H9 (cell line): Measurements from ENCODE around the gene LRRC63. TPM values are rescaled to one million over a fixed set of nuclear protein-coding genes. Genes with fewer than 3 reads are reported as not detected.

Experiments
- DNase-seq: peaks from one replicate; pipeline ENCODE4 v3.0.0-alpha.2; 2017
- H2AFZ ChIP-seq: one replicate; pipeline ENCODE4 v1.6.1; 2013; ENCODE audit warnings: mild to moderate bottlenecking, low read length, control low read depth, moderate library complexity
- H2AK5ac ChIP-seq: 2 replicates; pipeline ENCODE4 v1.6.1; 2013; ENCODE audit warnings: low read length, control low read depth, mixed read lengths; ENCODE audit not compliant: insufficient read length
- H2BK120ac ChIP-seq: one replicate; pipeline ENCODE4 v1.6.1; 2013; ENCODE audit warnings: low read depth, mild to moderate bottlenecking, low read length, control low read depth, inconsistent platforms; ENCODE audit not compliant: poor library complexity, severe bottlenecking
- H2BK12ac ChIP-seq: 2 replicates; pipeline ENCODE4 v1.6.1; 2013; ENCODE audit warnings: low read length, control low read depth, mixed read lengths, low read depth; ENCODE audit not compliant: insufficient read length
- H2BK15ac ChIP-seq: 2 replicates; pipeline ENCODE4 v1.6.1; 2013; ENCODE audit warnings: low read depth, low read length, control low read depth
- H2BK20ac ChIP-seq: one replicate; pipeline ENCODE4 v1.6.1; 2013; ENCODE audit warnings: low read depth, mild to moderate bottlenecking, low read length, control low read depth, inconsistent platforms; ENCODE audit not compliant: poor library complexity, severe bottlenecking
- H2BK5ac ChIP-seq: 2 replicates; pipeline ENCODE4 v1.6.1; 2013; ENCODE audit warnings: low read length, control low read depth, mixed read lengths; ENCODE audit not compliant: insufficient read length
- H3K14ac ChIP-seq: 2 replicates; pipeline ENCODE4 v1.6.1; 2013; ENCODE audit warnings: low read length, control low read depth; ENCODE audit not compliant: insufficient read depth
- H3K18ac ChIP-seq: 2 replicates; pipeline ENCODE4 v1.6.1; 2013; ENCODE audit warnings: low read depth, mild to moderate bottlenecking, mixed read lengths, low read length, control low read depth; ENCODE audit not compliant: insufficient read length
- H3K23ac ChIP-seq: 2 replicates; pipeline ENCODE4 v1.6.1; 2013; ENCODE audit warnings: low read length, control low read depth, mixed read lengths, low read depth; ENCODE audit not compliant: insufficient read length
- H3K23me2 ChIP-seq: 2 replicates; pipeline ENCODE4 v1.6.1; 2013; ENCODE audit warnings: low read depth, mild to moderate bottlenecking, mixed read lengths, low read length, control low read depth; ENCODE audit not compliant: insufficient read length, poor library complexity, severe bottlenecking
- H3K27ac ChIP-seq: 2 replicates; pipeline ENCODE4 v1.5.1; 2013; ENCODE audit warnings: low read length, control low read depth, mixed read lengths, low read depth; ENCODE audit not compliant: insufficient read length
- H3K27me3 ChIP-seq: 2 replicates; pipeline ENCODE4 v1.6.1; 2013; ENCODE audit warnings: low read length, control low read depth, inconsistent platforms; ENCODE audit not compliant: insufficient read depth
- H3K4ac ChIP-seq: 2 replicates; pipeline ENCODE4 v1.6.1; 2013; ENCODE audit warnings: low read depth, mild to moderate bottlenecking, control low read depth, inconsistent platforms, low read length, moderate library complexity
- H3K4me1 ChIP-seq: 2 replicates; pipeline ENCODE4 v1.6.1; 2013; ENCODE audit warnings: low read length, control low read depth, inconsistent platforms; ENCODE audit not compliant: insufficient read depth
- H3K4me2 ChIP-seq: 2 replicates; pipeline ENCODE4 v1.6.1; 2013; ENCODE audit warnings: low read length, control low read depth, mixed read lengths; ENCODE audit not compliant: insufficient read length, insufficient read depth
- H3K56ac ChIP-seq: 2 replicates; pipeline ENCODE4 v1.6.1; 2013; ENCODE audit warnings: low read depth, mild to moderate bottlenecking, mixed read lengths, low read length, control low read depth; ENCODE audit not compliant: insufficient read length
- H3K79me1 ChIP-seq: 2 replicates; pipeline ENCODE4 v1.6.1; 2013; ENCODE audit warnings: low read depth, mild to moderate bottlenecking, moderate library complexity, low read length, control low read depth, inconsistent platforms; ENCODE audit not compliant: insufficient read depth, poor library complexity, severe bottlenecking
- H3K79me2 ChIP-seq: 2 replicates; pipeline ENCODE4 v1.6.1; 2013; ENCODE audit warnings: low read length, control low read depth, inconsistent platforms; ENCODE audit not compliant: insufficient read depth
- H3K9ac ChIP-seq: 2 replicates; pipeline ENCODE4 v1.6.1; 2013; ENCODE audit warnings: low read length, control low read depth, mixed read lengths; ENCODE audit not compliant: insufficient read length; ENCODE audit errors: extremely low read depth
- H3K9me3 ChIP-seq: one replicate; pipeline ENCODE4 v1.6.1; 2013; ENCODE audit warnings: low read depth, low read length, inconsistent platforms; ENCODE audit not compliant: control insufficient read depth
- H3T11ph ChIP-seq: one replicate; pipeline ENCODE4 v1.6.1; 2013; ENCODE audit warnings: mild to moderate bottlenecking, low read length, control low read depth, inconsistent platforms
- H4K20me1 ChIP-seq: one replicate; pipeline ENCODE4 v1.6.1; 2013; ENCODE audit not compliant: control insufficient read depth, insufficient read length, insufficient read depth
- H4K5ac ChIP-seq: 2 replicates; pipeline ENCODE4 v1.6.1; 2013; ENCODE audit warnings: low read depth, mild to moderate bottlenecking, mixed read lengths, low read length, control low read depth; ENCODE audit not compliant: insufficient read length
- H4K8ac ChIP-seq: replicated peaks from 2 replicates; pipeline ENCODE4 v1.6.1; 2013; ENCODE audit warnings: low read length, control low read depth, mixed read lengths, low read depth; ENCODE audit not compliant: insufficient read length
- H4K91ac ChIP-seq: 2 replicates; pipeline ENCODE4 v1.6.1; 2013; ENCODE audit warnings: low read depth, mild to moderate bottlenecking, moderate library complexity, mixed read lengths, low read length, control low read depth; ENCODE audit not compliant: insufficient read length
- H3K27ac Mint-ChIP-seq, 3 experiments: 2 replicates in 2 of 3; 3 replicates in 1 of 3; pipeline ENCODE4 v1.8.0; 2020 to 2021; ENCODE audit warnings: mixed read lengths in 3 of 3, mild to moderate bottlenecking in 1 of 3, moderate library complexity in 1 of 3
- H3K27me3 Mint-ChIP-seq: 2 replicates; pipeline ENCODE4 v1.8.0; 2021; ENCODE audit warnings: low read depth, mild to moderate bottlenecking, moderate library complexity, mixed read lengths
- H3K36me3 Mint-ChIP-seq, 3 experiments: 2 replicates in 2 of 3; 3 replicates in 1 of 3; pipeline ENCODE4 v1.8.0; 2020 to 2021; ENCODE audit warnings: low read depth in 3 of 3, mixed read lengths in 3 of 3; ENCODE audit not compliant: insufficient read depth in 1 of 3
- H3K4me1 Mint-ChIP-seq, 2 experiments: 2 replicates each; pipeline ENCODE4 v1.8.0; 2020; ENCODE audit warnings: mixed read lengths in 2 of 2
- H3K4me3 Mint-ChIP-seq, 2 experiments: 2 replicates in 1 of 2; 3 replicates in 1 of 2; pipeline ENCODE4 v1.8.0; 2020 to 2021; ENCODE audit warnings: mild to moderate bottlenecking in 2 of 2, mixed read lengths in 2 of 2, moderate library complexity in 1 of 2
- H3K9me3 Mint-ChIP-seq, 2 experiments: 2 replicates in 1 of 2; 3 replicates in 1 of 2; pipeline ENCODE4 v1.8.0; 2020; ENCODE audit warnings: mild to moderate bottlenecking in 2 of 2, mixed read lengths in 2 of 2, moderate library complexity in 1 of 2
- CTCF ChIP-seq: fragments of 200-600 bp; sonication (generic); conservative IDR thresholded peaks from 3 replicates; pipeline ENCODE4 v1.8.0; 2021; ENCODE audit warnings: antibody characterized with exemption, mild to moderate bottlenecking
- WGBS: extraction: QIAGEN DNeasy Blood & Tissue Kit; methylation state at CpG from one replicate; pipeline ENCODE4 v1.1.7; 2013; ENCODE audit warnings: missing lambda C conversion rate, low lambda C conversion rate, mixed read lengths; ENCODE audit not compliant: insufficient read length; ENCODE audit errors: extremely low coverage; 5-methylcytosine and 5-hydroxymethylcytosine counted together
- total RNA-seq: library from RNA; stranded (reverse); gene quantifications from 2 replicates; pipeline ENCODE4 v1.2.1, GENCODE V29; 2021

LRRC63 gene
- total RNA-seq, 1 experiment from 2014 or later: not detected

- no peak overlapping the region for H2BK20ac ChIP-seq
- no peak overlapping the region for H2BK5ac ChIP-seq
- H4K20me1 ChIP-seq: no peaks in the 10 kb centered on the region
- H3K56ac ChIP-seq: no peak overlapping the region
- Mint-ChIP-seq H3K36me3 (no peaks in the 10 kb centered on the region), H3K27ac (no peak overlapping the region), H3K9me3 (no peaks in the 10 kb centered on the region), H3K4me1 (0 out of 4 replicates have a peak, but pooled peaks cover 0 to under 1% of the 10 kb centered on the region in 2 experiments), H3K27me3 (no peaks in the 10 kb centered on the region; the same call in 1 of the 2 replicates), H3K4me3 (no peak overlapping the region)
- no peak overlapping the region for H2BK120ac ChIP-seq
- no peak overlapping the region for H2BK15ac ChIP-seq
- H2AK5ac ChIP-seq: no peak overlapping the region
- no CpG with 5 or more reads among the region's 3 CpGs for WGBS
- no peak overlapping the region for H3K27ac ChIP-seq
- no peaks in the 10 kb centered on the region for H3K27me3 ChIP-seq
- no peaks in the 10 kb centered on the region for H3K9me3 ChIP-seq
- no peak overlapping the region for H3T11ph ChIP-seq
- H3K4me2 ChIP-seq: no peak overlapping the region
- no peaks in the 10 kb centered on the region for H3K4me1 ChIP-seq
- H3K4ac ChIP-seq: no peak overlapping the region
- H4K5ac ChIP-seq: no peak overlapping the region
- no peaks in the 10 kb centered on the region for H3K79me2 ChIP-seq
- H3K23me2 ChIP-seq: no peaks in the 10 kb centered on the region
- TF ChIP-seq CTCF: no peak
- H4K91ac ChIP-seq: no peak overlapping the region
- H4K8ac ChIP-seq: no peak overlapping the region
- H3K14ac ChIP-seq: no peak overlapping the region
- DNase-seq: no peak
- no peak overlapping the region for H2AFZ ChIP-seq
- H3K79me1 ChIP-seq: no peaks in the 10 kb centered on the region
- no peak overlapping the region for H3K23ac ChIP-seq
- H3K18ac ChIP-seq: no peak overlapping the region
- no peak overlapping the region for H3K9ac ChIP-seq
- no peak overlapping the region for H2BK12ac ChIP-seq
These were observed 9.4 kb upstream of the LRRC63 start for GRCh38 chr13:46202188-46202795.
